Hepatocyte (in vitro differentiated cells): ENCODE results near the gene SPATS1. TPM values are rescaled to one million over a fixed set of nuclear protein-coding genes. Genes with fewer than 3 reads are reported as not detected.
A peak's percentile ranks its signal among the peaks of the same experiment; 100 is the strongest.

Experiments used
- DNase-seq: peaks from one replicate; pipeline ENCODE4 v3.0.0-alpha.2; 2016; ENCODE audit warnings: low spot score
- H2AFZ ChIP-seq: fragments of 200-600 bp; sonication (generic); 2 replicates; pipeline ENCODE4 v1.6.0; 2016; ENCODE audit warnings: antibody characterized with exemption, mild to moderate bottlenecking
- H3K27ac ChIP-seq: fragments of 200-600 bp; sonication (generic); 2 replicates; pipeline ENCODE4 v1.5.1; 2016; ENCODE audit warnings: mild to moderate bottlenecking
- H3K27me3 ChIP-seq: fragments of 200-600 bp; sonication (generic); 2 replicates; pipeline ENCODE4 v1.6.1; 2016
- H3K36me3 ChIP-seq: fragments of 200-600 bp; sonication (generic); replicated peaks from 2 replicates; pipeline ENCODE4 v1.5.1; 2016; ENCODE audit warnings: low read depth; ENCODE audit not compliant: insufficient read depth
- H3K4me1 ChIP-seq: fragments of 200-600 bp; sonication (generic); 2 replicates; pipeline ENCODE4 v1.5.1; 2016; ENCODE audit warnings: mild to moderate bottlenecking, moderate library complexity; ENCODE audit not compliant: insufficient read depth
- H3K4me2 ChIP-seq: fragments of 200-600 bp; sonication (generic); 2 replicates; pipeline ENCODE4 v1.6.0; 2016
- H3K4me3 ChIP-seq: fragments of 200-600 bp; sonication (generic); 2 replicates; pipeline ENCODE4 v1.5.1; 2016; ENCODE audit warnings: mild to moderate bottlenecking
- H3K79me2 ChIP-seq: fragments of 200-600 bp; sonication (generic); 2 replicates; pipeline ENCODE4 v1.6.0; 2017; ENCODE audit warnings: mild to moderate bottlenecking
- H3K9me2 ChIP-seq: fragments of 200-600 bp; sonication (generic); replicated peaks from 2 replicates; pipeline ENCODE4 v1.6.0; 2017; ENCODE audit warnings: mild to moderate bottlenecking; ENCODE audit not compliant: insufficient read depth
- H3K9me3 ChIP-seq: fragments of 200-600 bp; sonication (generic); 2 replicates; pipeline ENCODE4 v1.5.1; 2016; ENCODE audit warnings: low read depth, mild to moderate bottlenecking
- H4K20me1 ChIP-seq: fragments of 200-600 bp; sonication (generic); 2 replicates; pipeline ENCODE4 v1.6.0; 2016; ENCODE audit warnings: mild to moderate bottlenecking; ENCODE audit not compliant: insufficient read depth, poor library complexity, severe bottlenecking
- EZH2 ChIP-seq: fragments of 200-600 bp; sonication (generic); IDR thresholded peaks from 2 replicates; pipeline ENCODE4 v1.6.1; 2016; ENCODE audit warnings: antibody characterized with exemption, mild to moderate bottlenecking, borderline replicate concordance
- EZH2phosphoT487 ChIP-seq: fragments of 200-600 bp; sonication (generic); IDR thresholded peaks from one replicate; pipeline ENCODE4 v1.6.1; 2018; ENCODE audit warnings: antibody characterized with exemption, mild to moderate bottlenecking, low read depth, moderate library complexity; ENCODE audit not compliant: unreplicated experiment, severe bottlenecking
- WGBS: methylation state at CpG from one replicate; pipeline ENCODE4 v1.1.6; 2016; ENCODE audit warnings: low lambda C conversion rate; ENCODE audit errors: missing lambda C conversion rate; 5-methylcytosine and 5-hydroxymethylcytosine counted together
- polyA plus RNA-seq: library from polyadenylated mRNA; unstranded; fragments of >200 nt; fragmentation: Nextera tagmentation; extraction: Ambion mirVana; gene quantifications from 2 replicates; pipeline ENCODE4 v1.2.1, GENCODE V29; 2016
- total RNA-seq: library from RNA; depleted of rRNA; stranded (reverse); fragments of >200 nt; gene quantifications from 2 replicates; pipeline ENCODE4 v1.2.3, GENCODE V29; 2014
- TF ChIP-seq, protein P1 (sequence below): fragments of 200-600 bp; sonication (generic); IDR thresholded peaks from 2 replicates; pipeline ENCODE4 v1.5.1; 2016; ENCODE audit warnings: antibody characterized with exemption, mild to moderate bottlenecking; ENCODE audit not compliant: poor library complexity

SPATS1 gene
- total and polyA plus RNA-seq, 2 experiments from 2014 or later = not detected

DNA sequence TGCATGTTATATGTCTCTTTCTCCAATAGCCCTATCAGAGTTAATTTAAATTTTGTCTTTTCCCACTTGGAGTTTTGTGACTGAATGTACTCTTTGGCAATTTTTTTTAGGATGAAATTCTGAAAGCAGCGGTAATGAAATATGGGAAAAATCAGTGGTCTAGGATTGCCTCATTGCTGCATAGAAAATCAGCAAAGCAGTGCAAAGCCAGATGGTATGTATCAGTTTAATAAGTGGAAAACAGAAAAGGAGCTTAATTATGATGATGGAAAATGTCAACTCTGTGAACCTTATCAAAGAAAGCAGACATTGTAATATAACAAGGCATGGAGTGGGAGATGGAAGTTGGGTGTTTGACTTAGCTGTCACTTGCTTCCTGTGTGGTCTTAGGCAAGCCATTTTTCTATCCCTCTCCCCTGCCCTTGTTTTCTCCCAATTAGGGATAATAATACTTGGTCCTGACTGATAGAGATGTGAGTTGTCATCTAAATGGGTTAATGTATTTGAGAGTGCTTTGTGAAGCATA is 47.8 kb downstream of the SPATS1 start:
- Histone ChIP-seq H3K4me2 (peak overlapping the region; percentile 78), H3K9me2 (no peaks in the 10 kb centered on the region), H3K9me3 (no peaks in the 10 kb centered on the region), H3K36me3 (no peaks in the 10 kb centered on the region), H2AFZ (no peak overlapping the region), H3K27me3 (no peaks in the 10 kb centered on the region), H3K79me2 (peaks cover 57% of the 10 kb centered on the region), H3K4me3 (no peak overlapping the region), H3K4me1 (peaks cover 11% of the 10 kb centered on the region), H4K20me1 (peaks cover 24% of the 10 kb centered on the region), H3K27ac (no peak overlapping the region)
- TF ChIP-seq EZH2 = no peak
- TF ChIP-seq, protein P1, sequence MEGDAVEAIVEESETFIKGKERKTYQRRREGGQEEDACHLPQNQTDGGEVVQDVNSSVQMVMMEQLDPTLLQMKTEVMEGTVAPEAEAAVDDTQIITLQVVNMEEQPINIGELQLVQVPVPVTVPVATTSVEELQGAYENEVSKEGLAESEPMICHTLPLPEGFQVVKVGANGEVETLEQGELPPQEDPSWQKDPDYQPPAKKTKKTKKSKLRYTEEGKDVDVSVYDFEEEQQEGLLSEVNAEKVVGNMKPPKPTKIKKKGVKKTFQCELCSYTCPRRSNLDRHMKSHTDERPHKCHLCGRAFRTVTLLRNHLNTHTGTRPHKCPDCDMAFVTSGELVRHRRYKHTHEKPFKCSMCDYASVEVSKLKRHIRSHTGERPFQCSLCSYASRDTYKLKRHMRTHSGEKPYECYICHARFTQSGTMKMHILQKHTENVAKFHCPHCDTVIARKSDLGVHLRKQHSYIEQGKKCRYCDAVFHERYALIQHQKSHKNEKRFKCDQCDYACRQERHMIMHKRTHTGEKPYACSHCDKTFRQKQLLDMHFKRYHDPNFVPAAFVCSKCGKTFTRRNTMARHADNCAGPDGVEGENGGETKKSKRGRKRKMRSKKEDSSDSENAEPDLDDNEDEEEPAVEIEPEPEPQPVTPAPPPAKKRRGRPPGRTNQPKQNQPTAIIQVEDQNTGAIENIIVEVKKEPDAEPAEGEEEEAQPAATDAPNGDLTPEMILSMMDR = no peak
- no peak for TF ChIP-seq EZH2phosphoT487
- WGBS = 96% methylated on average over 1 of the region's 1 CpG
- DNase-seq = no peak

Other genes starting within 250 kb of the SPATS1 start
- 58.3 and 64.3 TPM in 2 replicates for gene MRPL14, start 215.2 kb upstream of the SPATS1 start, total RNA-seq
- gene MRPL14, start 215.2 kb upstream of the SPATS1 start, polyA plus RNA-seq = 106 and 124 TPM in 2 replicates
- gene TMEM63B, start 215.1 kb upstream of the SPATS1 start, total RNA-seq = 31.8 and 43.5 TPM in 2 replicates
- gene TMEM63B, start 215.1 kb upstream of the SPATS1 start, polyA plus RNA-seq = 28.7 and 31.4 TPM in 2 replicates
- gene CAPN11, start 183.8 kb upstream of the SPATS1 start, total RNA-seq = 0.16 and 0.23 TPM in 2 replicates
- gene CAPN11, start 183.8 kb upstream of the SPATS1 start, polyA plus RNA-seq = 0.13 and 0.39 TPM in 2 replicates
- gene MYMX, start 125.7 kb upstream of the SPATS1 start, total RNA-seq = not detected in 2 replicates
- gene MYMX, start 125.7 kb upstream of the SPATS1 start, polyA plus RNA-seq = 2.0 TPM in 1 of 2 replicates, not detected in the other
- gene SLC29A1, start 119.1 kb upstream of the SPATS1 start, total RNA-seq = 23.3 and 32.4 TPM in 2 replicates
- 28.5 and 30.8 TPM in 2 replicates for gene SLC29A1, start 119.1 kb upstream of the SPATS1 start, polyA plus RNA-seq
- 884 and 891 TPM in 2 replicates for gene HSP90AB1, start 95.5 kb upstream of the SPATS1 start, total RNA-seq
- 422 and 440 TPM in 2 replicates for gene HSP90AB1, start 95.5 kb upstream of the SPATS1 start, polyA plus RNA-seq
- 73.0 and 74.1 TPM in 2 replicates for gene SLC35B2, start 85.1 kb upstream of the SPATS1 start, total RNA-seq
- 92.9 and 104 TPM in 2 replicates for gene SLC35B2, start 85.1 kb upstream of the SPATS1 start, polyA plus RNA-seq
- gene NFKBIE, start 77.1 kb upstream of the SPATS1 start, total RNA-seq = 13.2 and 16.7 TPM in 2 replicates
- 9.6 and 14.0 TPM in 2 replicates for gene NFKBIE, start 77.1 kb upstream of the SPATS1 start, polyA plus RNA-seq
- 0.30 and 0.44 TPM in 2 replicates for gene TMEM151B, start 72.2 kb upstream of the SPATS1 start, total RNA-seq
- 0.30 and 1.0 TPM in 2 replicates for gene TMEM151B, start 72.2 kb upstream of the SPATS1 start, polyA plus RNA-seq
- gene AARS2, start 29.3 kb upstream of the SPATS1 start, total RNA-seq = 8.8 and 12.6 TPM in 2 replicates
- gene AARS2, start 29.3 kb upstream of the SPATS1 start, polyA plus RNA-seq = 11.9 and 17.6 TPM in 2 replicates
- gene CDC5L, start 45.1 kb downstream of the SPATS1 start, total RNA-seq = 22.8 and 23.1 TPM in 2 replicates
- gene CDC5L, start 45.1 kb downstream of the SPATS1 start, polyA plus RNA-seq = 10.0 and 12.5 TPM in 2 replicates